Uterus (tissue), 4 donors: ENCODE measurements around the gene PES1. TPM values are rescaled to one million over a fixed set of nuclear protein-coding genes. Genes with fewer than 3 reads are reported as not detected.
"Not testable (repeated sequence)": the region's sequence is repeated elsewhere in the genome, so short reads cannot be mapped to it uniquely, and the experiment has no call there.

Experiments used
- DNase-seq, 2 donors: peaks; one replicate each; pipeline ENCODE4 v3.0.0-alpha.2; 2019 to 2020
- H3K27ac ChIP-seq, 2 donors: fragments of 200-600 bp; sonication (generic); 1 replicate in 1 of 2; 2 replicates in 1 of 2; pipeline ENCODE4 v1.5.1; 2016 to 2018
- H3K27me3 ChIP-seq, 2 donors: fragments of 200-600 bp; sonication (generic); one replicate each; pipeline ENCODE4 v1.5.1; 2018 to 2019; ENCODE audit warnings: control low read depth in 1 of 2
- H3K36me3 ChIP-seq, 2 donors: fragments of 200-600 bp; sonication (generic); one replicate each; pipeline ENCODE4 v1.5.1; 2019; ENCODE audit warnings: control low read depth in 1 of 2
- H3K4me1 ChIP-seq, 2 donors: fragments of 200-600 bp; sonication (generic); one replicate each; pipeline ENCODE4 v1.5.1; 2018 to 2019; ENCODE audit warnings: control low read depth in 1 of 2
- H3K4me3 ChIP-seq, 2 donors: fragments of 200-600 bp; sonication (generic); 1 replicate in 1 of 2; 2 replicates in 1 of 2; pipeline ENCODE4 v1.5.1; 2018 to 2019; ENCODE audit warnings: mild to moderate bottlenecking in 1 of 2
- H3K9me3 ChIP-seq, 2 donors: fragments of 200-600 bp; sonication (generic); one replicate each; pipeline ENCODE4 v1.5.1; 2019; ENCODE audit warnings: control low read depth in 1 of 2
- POLR2A ChIP-seq, 2 donors: fragments of 450-650 bp; IDR thresholded peaks; one replicate each; pipeline ENCODE4 v1.6.1; 2016; ENCODE audit warnings: antibody characterized with exemption in 2 of 2, mild to moderate bottlenecking in 1 of 2, moderate library complexity in 1 of 2
- intact Hi-C: fragments of 100-400 bp; cut with DNase I; formaldehyde crosslinking; loops from one replicate; pipeline ENCODE4 v1.15.1; 2023; ENCODE audit warnings: low total_unique reads
- total RNA-seq, 4 donors: library from RNA; depleted of rRNA in 3 of 4; stranded (reverse); fragments of >200 nt in 3 of 4; gene quantifications; one replicate each; pipeline versions ENCODE4 v1.1.0 to v1.2.4, GENCODE V29; 2014 to 2023
- TF ChIP-seq, protein P1 (sequence below), 4 experiments: fragments of 200-600 bp in 2 of 4; fragments of 450-650 bp in 2 of 4; sonication (generic) in 2 of 4; IDR thresholded peaks; one replicate each; pipeline ENCODE4 v1.5.1; 2016 to 2019; ENCODE audit warnings: antibody characterized with exemption in 4 of 4, mild to moderate bottlenecking in 2 of 4, moderate library complexity in 1 of 4
- donor health status: DM: yes; HTN: yes; CAD: no.

Gene PES1
- total RNA-seq, 4 donors from 2014 or later, result 13.5 to 67.5 (median 44.9) TPM

DNA sequence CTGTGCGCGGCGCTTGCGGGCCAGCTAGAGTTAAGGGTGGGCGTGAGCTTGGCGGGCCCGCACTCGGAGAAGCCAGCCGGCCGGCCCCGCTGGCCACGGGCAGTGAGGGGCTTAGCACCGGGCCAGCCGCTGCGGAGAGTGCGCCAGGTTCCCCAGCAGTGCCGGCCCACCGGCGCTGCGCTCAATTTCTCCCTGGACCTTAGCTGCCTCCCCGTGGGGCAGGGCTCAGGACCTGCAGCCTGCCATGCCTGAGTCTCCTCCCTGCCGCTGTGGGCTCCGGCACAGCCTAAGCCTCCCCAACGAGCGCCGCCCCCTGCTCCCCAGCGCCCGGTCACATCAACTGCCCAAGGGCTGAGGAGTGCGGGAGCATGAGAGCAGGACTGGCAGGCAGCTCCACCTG is 5.2 kb upstream of the PES1 start:
- TF ChIP-seq, protein P1, sequence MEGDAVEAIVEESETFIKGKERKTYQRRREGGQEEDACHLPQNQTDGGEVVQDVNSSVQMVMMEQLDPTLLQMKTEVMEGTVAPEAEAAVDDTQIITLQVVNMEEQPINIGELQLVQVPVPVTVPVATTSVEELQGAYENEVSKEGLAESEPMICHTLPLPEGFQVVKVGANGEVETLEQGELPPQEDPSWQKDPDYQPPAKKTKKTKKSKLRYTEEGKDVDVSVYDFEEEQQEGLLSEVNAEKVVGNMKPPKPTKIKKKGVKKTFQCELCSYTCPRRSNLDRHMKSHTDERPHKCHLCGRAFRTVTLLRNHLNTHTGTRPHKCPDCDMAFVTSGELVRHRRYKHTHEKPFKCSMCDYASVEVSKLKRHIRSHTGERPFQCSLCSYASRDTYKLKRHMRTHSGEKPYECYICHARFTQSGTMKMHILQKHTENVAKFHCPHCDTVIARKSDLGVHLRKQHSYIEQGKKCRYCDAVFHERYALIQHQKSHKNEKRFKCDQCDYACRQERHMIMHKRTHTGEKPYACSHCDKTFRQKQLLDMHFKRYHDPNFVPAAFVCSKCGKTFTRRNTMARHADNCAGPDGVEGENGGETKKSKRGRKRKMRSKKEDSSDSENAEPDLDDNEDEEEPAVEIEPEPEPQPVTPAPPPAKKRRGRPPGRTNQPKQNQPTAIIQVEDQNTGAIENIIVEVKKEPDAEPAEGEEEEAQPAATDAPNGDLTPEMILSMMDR (IDR thresholded peaks at IDR 0.05), result no peak
- no peak for TF ChIP-seq POLR2A (IDR thresholded peaks at IDR 0.05)
- Histone ChIP-seq H3K4me3 (no peak overlapping the region), H3K4me1 (no peaks in the 10 kb centered on the region), H3K27me3 (no peaks in the 10 kb centered on the region), H3K36me3 (no peaks in the 10 kb centered on the region), H3K27ac (no peak overlapping the region), H3K9me3 (no peaks in the 10 kb centered on the region)
- no peak for DNase-seq
- intact Hi-C loops, result no loop called here

DNA sequence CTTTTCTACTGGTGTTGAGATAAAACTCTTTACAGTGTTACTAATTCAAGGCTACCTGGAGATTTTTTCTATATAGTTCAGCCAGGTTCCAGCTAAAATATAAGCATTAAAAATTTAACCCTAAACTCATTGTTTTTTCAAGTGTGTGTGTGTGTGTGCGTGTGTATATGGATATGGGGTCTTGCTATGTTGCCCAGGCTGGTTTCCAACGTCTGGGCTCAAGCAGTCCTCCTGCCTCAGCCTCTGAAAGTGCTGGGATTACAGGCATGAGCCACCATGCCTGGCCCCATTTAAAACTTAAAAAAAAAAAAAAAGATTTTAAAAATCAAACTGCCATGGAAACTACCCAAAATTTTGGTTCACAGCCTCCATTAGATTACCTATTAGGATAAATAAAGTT is 4.5 kb upstream of the PES1 start:
- intact Hi-C loops, result no loop called here
- TF ChIP-seq POLR2A (IDR thresholded peaks at IDR 0.05), result no peak
- TF ChIP-seq, protein P1 (IDR thresholded peaks at IDR 0.05), result no peak
- H3K27ac ChIP-seq, result no peak overlapping the region
- no peaks in the 10 kb centered on the region for H3K27me3 ChIP-seq
- H3K4me3 ChIP-seq, result no peak overlapping the region
- no peaks in the 10 kb centered on the region for H3K9me3 ChIP-seq
- no peak for DNase-seq
- H3K36me3 ChIP-seq, result no peaks in the 10 kb centered on the region
- peaks cover 0 to under 1% of the 10 kb centered on the region in 2 donors for H3K4me1 ChIP-seq

DNA sequence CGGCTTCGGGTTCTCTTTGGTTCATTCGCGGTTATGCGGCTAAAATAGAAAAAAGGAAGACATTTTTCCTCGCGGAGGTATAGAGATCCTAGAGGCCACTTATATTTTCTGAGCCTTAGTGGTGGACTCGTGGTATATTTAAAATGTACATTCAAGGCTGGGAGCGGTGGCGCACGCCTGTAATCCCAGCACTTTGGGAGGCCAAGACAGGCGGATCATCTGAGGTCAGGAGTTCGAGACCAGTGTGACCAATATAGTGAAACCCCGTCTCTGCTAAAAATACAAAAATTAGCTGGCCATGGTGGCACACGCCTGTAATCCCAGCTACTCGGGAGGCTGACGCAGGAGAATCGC is 627 bp upstream of the PES1 start:
- H3K4me1 ChIP-seq, H3K27me3 ChIP-seq, H3K9me3 ChIP-seq, intact Hi-C loops, DNase-seq, H3K36me3 ChIP-seq: not testable (repeated sequence)
- Histone ChIP-seq H3K4me3 (peak overlapping the region; percentile 68 to 90), H3K27ac (peak overlapping the region in 1 of 2 donors; percentile 83)

DNA sequence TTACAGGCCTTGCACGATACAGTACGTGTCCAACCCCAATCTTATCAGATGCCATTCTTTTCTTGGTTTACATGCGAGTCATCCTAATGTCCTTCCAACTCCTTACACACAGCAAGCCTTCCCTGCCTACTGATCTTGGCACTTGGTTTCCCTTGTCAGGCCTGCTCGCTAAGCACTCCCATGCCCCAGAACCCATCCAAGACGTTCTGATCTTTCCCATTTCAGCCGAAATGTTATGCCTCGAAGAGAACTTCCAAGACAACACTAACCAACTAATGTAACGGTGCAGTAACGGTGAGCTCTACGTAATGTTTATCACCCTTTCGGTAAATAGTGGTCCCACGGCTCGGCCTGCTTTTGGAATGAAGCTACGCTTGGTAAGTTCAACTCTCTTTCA is 521 bp downstream of the PES1 start:
- intact Hi-C loops, result no loop called here

DNA sequence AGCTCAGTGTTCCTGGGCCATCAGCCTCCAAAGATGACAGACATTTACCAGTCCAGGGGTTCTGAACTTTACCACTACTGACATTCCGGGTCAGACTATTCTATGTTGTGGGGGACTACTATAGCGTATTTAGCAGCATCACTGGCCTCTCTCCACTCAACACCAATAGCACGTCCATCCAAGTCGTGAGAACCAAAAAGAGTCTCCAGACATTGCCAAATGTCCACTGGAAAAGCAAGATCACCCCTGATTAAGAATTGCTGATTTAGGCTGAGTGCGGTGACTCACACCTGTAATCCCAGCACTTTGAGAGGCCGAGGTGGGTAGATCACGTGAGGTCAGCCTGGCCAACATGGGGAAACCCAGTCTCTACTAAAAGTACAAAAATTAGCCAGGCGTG is 5.3 kb downstream of the PES1 start:
- Histone ChIP-seq H3K27ac (no peak overlapping the region), H3K4me3 (no peak overlapping the region), H3K4me1 (peaks cover 0 to 9% of the 10 kb centered on the region in 2 donors), H3K9me3 (no peaks in the 10 kb centered on the region), H3K36me3 (no peaks in the 10 kb centered on the region), H3K27me3 (no peaks in the 10 kb centered on the region)
- intact Hi-C loops, result no loop called here
- no peak for TF ChIP-seq POLR2A (IDR thresholded peaks at IDR 0.05)
- TF ChIP-seq, protein P1 (IDR thresholded peaks at IDR 0.05), result no peak
- DNase-seq, result no peak

More for the DNA sequence above, 521 bp downstream of the PES1 start:
- TF ChIP-seq, protein P1 (IDR thresholded peaks at IDR 0.05), result no peak
- TF ChIP-seq POLR2A (IDR thresholded peaks at IDR 0.05), result no peak
- Histone ChIP-seq H3K27me3 (no peaks in the 10 kb centered on the region), H3K27ac (peak overlapping the region; percentile 78 to 83), H3K36me3 (no peaks in the 10 kb centered on the region), H3K4me3 (peak overlapping the region; percentile 68 to 90), H3K4me1 (peaks cover 0 to 9% of the 10 kb centered on the region in 2 donors), H3K9me3 (no peaks in the 10 kb centered on the region)
- no peak for DNase-seq

DNA sequence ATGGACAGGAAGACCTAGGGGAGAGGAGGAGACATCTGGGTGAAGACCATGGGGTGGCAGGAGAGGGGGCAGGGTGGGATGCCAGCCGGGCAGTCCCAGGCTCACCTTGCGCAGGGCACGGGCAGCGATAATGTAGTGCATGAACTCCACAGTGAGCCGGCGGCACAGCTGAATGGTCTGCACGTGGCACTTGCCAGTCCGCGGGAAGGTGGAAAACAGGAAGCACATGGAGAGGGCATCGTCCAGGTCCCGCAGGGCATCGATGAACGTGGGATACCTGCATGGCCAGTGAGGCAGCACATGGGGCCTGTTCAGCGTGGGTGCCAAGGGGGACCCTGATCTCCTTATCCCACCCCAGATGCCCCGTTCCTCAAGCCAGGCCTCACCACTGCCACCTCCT is 7.3 kb downstream of the PES1 start:
- H3K36me3 ChIP-seq, result no peaks in the 10 kb centered on the region
- no peak overlapping the region for H3K27ac ChIP-seq

More for the DNA sequence above, 7.3 kb downstream of the PES1 start:
- no peak for TF ChIP-seq POLR2A (IDR thresholded peaks at IDR 0.05)
- TF ChIP-seq, protein P1 (IDR thresholded peaks at IDR 0.05), result no peak
- Histone ChIP-seq H3K9me3 (no peaks in the 10 kb centered on the region), H3K27me3 (no peaks in the 10 kb centered on the region), H3K4me1 (no peaks in the 10 kb centered on the region), H3K4me3 (no peak overlapping the region)
- DNase-seq, result no peak
- intact Hi-C loops, result no loop called here
